ENCODE results near the gene LPP. TPM values are rescaled to one million over a fixed set of nuclear protein-coding genes. Genes with fewer than 3 reads are reported as not detected.

Gene LPP
- total and polyA plus RNA-seq, 4 donors: 11.1 to 219 (median 66.5) TPM

GRCh38 chr3:188446766-188447165, 292.8 kb downstream of the LPP start:
- Histone ChIP-seq H3K9ac (ENCODE audit: insufficient read depth in 1 of 2, low read length in 2 of 2) (no peak overlapping the region), H3K27me3 (ENCODE audit: control insufficient read depth in 3 of 3, insufficient read depth in 3 of 3, low read length in 2 of 3) (no peaks in the 10 kb centered on the region)

DNA sequence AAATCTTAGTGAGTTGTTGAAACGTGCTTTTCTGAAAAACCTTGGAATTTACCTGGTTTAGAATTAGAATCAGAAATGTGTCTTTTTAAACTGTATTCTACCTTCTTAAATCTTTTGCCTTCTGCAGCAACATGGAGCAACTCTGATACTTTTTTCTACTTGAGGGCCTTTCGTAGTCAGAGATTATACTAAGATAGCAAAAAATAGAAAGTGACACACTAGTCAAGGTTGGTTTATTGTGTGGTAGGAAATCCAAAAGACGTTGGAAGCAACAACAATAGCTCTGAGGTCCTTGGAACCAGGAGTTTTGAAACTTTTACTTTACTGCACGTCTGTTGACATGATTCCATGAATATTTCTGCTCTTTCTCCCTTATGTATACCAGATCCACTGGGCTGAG, 294.9 kb downstream of the LPP start:
- TF ChIP-seq, protein P1, sequence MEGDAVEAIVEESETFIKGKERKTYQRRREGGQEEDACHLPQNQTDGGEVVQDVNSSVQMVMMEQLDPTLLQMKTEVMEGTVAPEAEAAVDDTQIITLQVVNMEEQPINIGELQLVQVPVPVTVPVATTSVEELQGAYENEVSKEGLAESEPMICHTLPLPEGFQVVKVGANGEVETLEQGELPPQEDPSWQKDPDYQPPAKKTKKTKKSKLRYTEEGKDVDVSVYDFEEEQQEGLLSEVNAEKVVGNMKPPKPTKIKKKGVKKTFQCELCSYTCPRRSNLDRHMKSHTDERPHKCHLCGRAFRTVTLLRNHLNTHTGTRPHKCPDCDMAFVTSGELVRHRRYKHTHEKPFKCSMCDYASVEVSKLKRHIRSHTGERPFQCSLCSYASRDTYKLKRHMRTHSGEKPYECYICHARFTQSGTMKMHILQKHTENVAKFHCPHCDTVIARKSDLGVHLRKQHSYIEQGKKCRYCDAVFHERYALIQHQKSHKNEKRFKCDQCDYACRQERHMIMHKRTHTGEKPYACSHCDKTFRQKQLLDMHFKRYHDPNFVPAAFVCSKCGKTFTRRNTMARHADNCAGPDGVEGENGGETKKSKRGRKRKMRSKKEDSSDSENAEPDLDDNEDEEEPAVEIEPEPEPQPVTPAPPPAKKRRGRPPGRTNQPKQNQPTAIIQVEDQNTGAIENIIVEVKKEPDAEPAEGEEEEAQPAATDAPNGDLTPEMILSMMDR (IDR thresholded peaks at IDR 0.05; ENCODE audit: control extremely low read depth, extremely low read depth): no peak
- H3K27me3 ChIP-seq (ENCODE audit: control insufficient read depth in 3 of 3, insufficient read depth in 3 of 3, low read length in 2 of 3): no peaks in the 10 kb centered on the region
- ATAC-seq (ENCODE audit: insufficient read depth, low FRiP score) (no peak), DNase-seq (no peak)
- H3K27ac ChIP-seq (ENCODE audit: low read depth in 1 of 2, low read length in 1 of 2): no peak overlapping the region
- WGBS, 2 donors: 90% methylated on average over 4 of the region's 4 CpGs
- H3K4me3 ChIP-seq: no peak overlapping the region
- no peak overlapping the region for H3K9ac ChIP-seq (ENCODE audit: insufficient read depth in 1 of 2, low read length in 2 of 2)
- peaks cover 0 to 2% (median 0%) of the 10 kb centered on the region in 4 donors for H3K9me3 ChIP-seq (ENCODE audit: control insufficient read depth in 4 of 4, insufficient read depth in 3 of 4, low read length in 3 of 4)
- H3K36me3 ChIP-seq (ENCODE audit: control insufficient read depth in 4 of 4, insufficient read depth in 4 of 4, low read length in 4 of 4): no peaks in the 10 kb centered on the region
- H3K4me1 ChIP-seq (ENCODE audit: control insufficient read depth in 5 of 5, insufficient read depth in 5 of 5, low read length in 5 of 5): peaks cover 0 to 24% (median 0%) of the 10 kb centered on the region in 5 donors

More at GRCh38 chr3:188446766-188447165, 292.8 kb downstream of the LPP start:
- TF ChIP-seq, protein P1 (IDR thresholded peaks at IDR 0.05; ENCODE audit: control extremely low read depth, extremely low read depth): no peak
- Histone ChIP-seq H3K36me3 (ENCODE audit: control insufficient read depth in 4 of 4, insufficient read depth in 4 of 4, low read length in 4 of 4) (peaks cover 0 to 2% (median 0%) of the 10 kb centered on the region in 4 donors), H3K4me3 (no peak overlapping the region), H3K27ac (ENCODE audit: low read depth in 1 of 2, low read length in 1 of 2) (no peak overlapping the region), H3K9me3 (ENCODE audit: control insufficient read depth in 4 of 4, insufficient read depth in 3 of 4, low read length in 3 of 4) (no peaks in the 10 kb centered on the region), H3K4me1 (ENCODE audit: control insufficient read depth in 5 of 5, insufficient read depth in 5 of 5, low read length in 5 of 5) (peaks cover 0 to 14% (median 0%) of the 10 kb centered on the region in 5 donors)
- ATAC-seq (ENCODE audit: insufficient read depth, low FRiP score) (no peak), DNase-seq (no peak)
- 56 to 75% methylated on average over 3 of the region's 3 CpGs for WGBS, 2 donors

- Histone ChIP-seq H3K4me1 (ENCODE audit: control insufficient read depth in 5 of 5, insufficient read depth in 5 of 5, low read length in 5 of 5) (peaks cover 0 to 27% (median 0%) of the 10 kb centered on the region in 5 donors), H3K36me3 (ENCODE audit: control insufficient read depth in 4 of 4, insufficient read depth in 4 of 4, low read length in 4 of 4) (peaks cover 0 to 2% (median 0%) of the 10 kb centered on the region in 4 donors), H3K27ac (ENCODE audit: low read depth in 1 of 2, low read length in 1 of 2) (no peak overlapping the region), H3K4me3 (no peak overlapping the region), H3K9ac (ENCODE audit: insufficient read depth in 1 of 2, low read length in 2 of 2) (no peak overlapping the region), H3K9me3 (ENCODE audit: control insufficient read depth in 4 of 4, insufficient read depth in 3 of 4, low read length in 3 of 4) (peaks cover 0 to 2% (median 0%) of the 10 kb centered on the region in 4 donors), H3K27me3 (ENCODE audit: control insufficient read depth in 3 of 3, insufficient read depth in 3 of 3, low read length in 2 of 3) (no peaks in the 10 kb centered on the region)
- DNase-seq (no peak), ATAC-seq (ENCODE audit: insufficient read depth, low FRiP score) (no peak)
- TF ChIP-seq, protein P1 (IDR thresholded peaks at IDR 0.05; ENCODE audit: control extremely low read depth, extremely low read depth): no peak
- WGBS, 2 donors: 97% methylated on average over 2 of the region's 2 CpGs
These were observed 295.5 kb downstream of the LPP start for GRCh38 chr3:188449421-188449820.
